Activated T-cell treated with anti-CD3 and anti-CD28 coated beads for 4 hours (primary cell): ENCODE measurements around the gene FREM1.

ENCODE experiments used
- DNase-seq: peaks from one replicate; pipeline ENCODE4 v3.0.0-alpha.2; 2020

FREM1 gene

GRCh38 chr9:14748373-14748772, 161.9 kb downstream of the FREM1 start:
- DNase-seq, result no peak

GRCh38 chr9:14747111-14747510, 163.1 kb downstream of the FREM1 start:
- DNase-seq, result no peak

GRCh38 chr9:14746626-14747025, 163.6 kb downstream of the FREM1 start:
- DNase-seq, result no peak

GRCh38 chr9:14744768-14745167, 165.5 kb downstream of the FREM1 start:
- DNase-seq, result no peak

GRCh38 chr9:14741369-14741768, 168.9 kb downstream of the FREM1 start:
- no peak for DNase-seq

- no peak for DNase-seq
These were observed 177.1 kb downstream of the FREM1 start for GRCh38 chr9:14733133-14733532.

GRCh38 chr9:14731294-14731981, 178.8 kb downstream of the FREM1 start:
- no peak for DNase-seq

GRCh38 chr9:14730461-14730898, 179.7 kb downstream of the FREM1 start:
- DNase-seq, result no peak

GRCh38 chr9:14723301-14723700, 186.9 kb downstream of the FREM1 start:
- DNase-seq, result no peak

- DNase-seq, result no peak
These were observed 187.7 kb downstream of the FREM1 start, which contains the start of gene CER1 for GRCh38 chr9:14722391-14723035. Gene CER1 (minus strand): TSS chr9:14722733. CDS start chr9:14722672, 61 bp downstream.

GRCh38 chr9:14719231-14719923, 190.9 kb downstream of the FREM1 start:
- no peak for DNase-seq

GRCh38 chr9:14715102-14715501, 195.1 kb downstream of the FREM1 start:
- no peak for DNase-seq

- DNase-seq, result no peak
These were observed 197.0 kb downstream of the FREM1 start for GRCh38 chr9:14713187-14713767.

- no peak for DNase-seq
These were observed 199.4 kb downstream of the FREM1 start for GRCh38 chr9:14710804-14711203.

- no peak for DNase-seq
These were observed 203.6 kb downstream of the FREM1 start for GRCh38 chr9:14706530-14707140.

- DNase-seq, result no peak
These were observed 205.1 kb downstream of the FREM1 start for GRCh38 chr9:14705079-14705478.

GRCh38 chr9:14704281-14704680, 205.9 kb downstream of the FREM1 start:
- DNase-seq, result no peak

- no peak for DNase-seq
These were observed 208.0 kb downstream of the FREM1 start for GRCh38 chr9:14702200-14702720.

- DNase-seq, result no peak
These were observed 216.9 kb downstream of the FREM1 start, which contains the start of gene ZDHHC21 for GRCh38 chr9:14693251-14693861. Gene ZDHHC21 (minus strand): TSS chr9:14693432. CDS start chr9:14674340, 19,092 bp downstream.

- peak; percentile 34 for DNase-seq
These were observed 217.6 kb downstream of the FREM1 start for GRCh38 chr9:14692470-14693250.
